Right lobe of liver (tissue), 4 donors: ENCODE measurements around the gene POLE.

Experiments
- POLR2A ChIP-seq: fragments of 450-650 bp; IDR thresholded peaks from one replicate; pipeline ENCODE4 v1.6.1; 2017; ENCODE audit warnings: antibody characterized with exemption, mild to moderate bottlenecking
- TF ChIP-seq, protein P1 (sequence below), 4 donors: fragments of 200-600 bp in 3 of 4; fragments of 450-650 bp in 1 of 4; IDR thresholded peaks; one replicate each; pipeline versions ENCODE4 v1.5.1 to v1.8.0; 2016 to 2022; ENCODE audit warnings: antibody characterized with exemption in 4 of 4, mild to moderate bottlenecking in 2 of 4
- donor health status: DM: no; HTN: no; CAD: no.
- donor health status: DM: no; HTN: no; CAD: no.
- donor health status: DM: no; HTN: yes; CAD: no.

DNA sequence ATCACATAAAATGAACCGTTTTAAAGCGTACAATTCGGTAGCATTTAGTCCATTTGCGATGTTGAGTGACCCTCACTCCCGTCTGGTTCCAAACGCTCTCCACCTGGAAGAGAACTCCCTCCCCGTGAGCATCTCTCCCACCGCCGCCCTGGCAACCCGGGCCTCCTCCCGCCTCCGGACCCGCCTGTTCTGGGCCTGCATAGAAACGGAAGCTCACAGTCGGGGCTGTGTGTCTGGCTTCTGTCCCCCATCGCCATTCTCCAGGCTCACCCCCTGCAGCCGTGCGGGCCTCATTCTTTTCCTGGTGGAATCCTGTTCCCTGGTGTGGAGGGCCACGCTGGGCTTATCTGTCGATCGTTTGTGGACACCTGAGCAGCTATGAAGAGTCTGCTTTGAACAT, 94.1 kb downstream of the POLE start:
- TF ChIP-seq, protein P1, sequence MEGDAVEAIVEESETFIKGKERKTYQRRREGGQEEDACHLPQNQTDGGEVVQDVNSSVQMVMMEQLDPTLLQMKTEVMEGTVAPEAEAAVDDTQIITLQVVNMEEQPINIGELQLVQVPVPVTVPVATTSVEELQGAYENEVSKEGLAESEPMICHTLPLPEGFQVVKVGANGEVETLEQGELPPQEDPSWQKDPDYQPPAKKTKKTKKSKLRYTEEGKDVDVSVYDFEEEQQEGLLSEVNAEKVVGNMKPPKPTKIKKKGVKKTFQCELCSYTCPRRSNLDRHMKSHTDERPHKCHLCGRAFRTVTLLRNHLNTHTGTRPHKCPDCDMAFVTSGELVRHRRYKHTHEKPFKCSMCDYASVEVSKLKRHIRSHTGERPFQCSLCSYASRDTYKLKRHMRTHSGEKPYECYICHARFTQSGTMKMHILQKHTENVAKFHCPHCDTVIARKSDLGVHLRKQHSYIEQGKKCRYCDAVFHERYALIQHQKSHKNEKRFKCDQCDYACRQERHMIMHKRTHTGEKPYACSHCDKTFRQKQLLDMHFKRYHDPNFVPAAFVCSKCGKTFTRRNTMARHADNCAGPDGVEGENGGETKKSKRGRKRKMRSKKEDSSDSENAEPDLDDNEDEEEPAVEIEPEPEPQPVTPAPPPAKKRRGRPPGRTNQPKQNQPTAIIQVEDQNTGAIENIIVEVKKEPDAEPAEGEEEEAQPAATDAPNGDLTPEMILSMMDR (IDR thresholded peaks at IDR 0.05), result no peak
- no peak for TF ChIP-seq POLR2A
